ENCODE results near the gene NT5DC3.

Gene NT5DC3

GRCh38 chr12:103833095-103833775 lies 7.8 kb downstream of the NT5DC3 start:
- DNase-seq (ENCODE audit: low spot score), result no peak

DNA sequence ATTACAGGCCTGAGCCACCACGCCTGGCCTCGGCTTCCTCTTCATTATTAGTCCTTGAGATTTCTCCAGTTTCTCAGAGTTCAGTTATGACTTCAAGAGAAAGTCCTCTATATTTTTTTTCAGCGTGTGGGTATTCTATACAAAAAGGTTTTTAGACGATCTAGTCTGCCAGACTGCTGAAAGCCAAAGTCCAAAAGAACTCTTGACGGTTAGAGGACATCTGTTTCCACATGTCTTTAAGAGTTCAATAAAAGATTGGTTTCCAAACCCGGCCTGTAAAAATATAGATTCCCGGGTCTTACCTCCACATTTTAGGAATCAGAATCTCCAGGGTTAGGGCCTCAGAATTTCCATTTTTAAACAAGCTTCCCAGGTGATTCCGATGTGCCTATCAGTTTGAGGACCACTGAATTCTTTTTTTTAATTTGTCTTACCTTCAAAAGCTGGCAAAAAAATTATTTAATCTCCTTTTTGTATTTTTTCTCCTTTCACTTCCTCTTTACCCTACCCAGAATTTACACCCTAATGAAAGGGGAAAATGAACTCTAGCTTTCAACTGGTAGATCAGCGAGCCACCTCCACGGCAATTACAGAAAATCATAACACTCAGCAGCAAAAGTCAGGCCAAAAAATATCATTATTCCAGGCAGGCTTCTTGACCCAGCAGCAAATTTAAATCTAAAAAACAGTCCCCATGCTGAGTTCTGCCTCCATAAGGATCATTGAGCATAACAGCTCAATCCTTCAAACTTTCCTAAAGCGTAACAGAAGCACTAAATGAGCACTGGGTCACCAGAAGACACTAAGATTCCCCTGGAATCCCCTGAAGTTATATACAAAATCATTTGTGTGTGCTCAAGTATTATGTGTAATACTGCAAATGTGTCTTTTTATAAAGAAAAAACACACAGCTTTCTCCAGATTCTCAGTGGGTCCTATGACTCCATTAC lies 8.7 kb downstream of the NT5DC3 start:
- no peak for DNase-seq (ENCODE audit: low spot score)

GRCh38 chr12:103830730-103831320 lies 10.2 kb downstream of the NT5DC3 start:
- no peak for DNase-seq (ENCODE audit: low spot score)

GRCh38 chr12:103830025-103830725 lies 10.9 kb downstream of the NT5DC3 start:
- no peak for DNase-seq (ENCODE audit: low spot score)

- no peak for DNase-seq (ENCODE audit: low spot score)
Observed at GRCh38 chr12:103829092-103829491, 11.9 kb downstream of the NT5DC3 start.

DNA sequence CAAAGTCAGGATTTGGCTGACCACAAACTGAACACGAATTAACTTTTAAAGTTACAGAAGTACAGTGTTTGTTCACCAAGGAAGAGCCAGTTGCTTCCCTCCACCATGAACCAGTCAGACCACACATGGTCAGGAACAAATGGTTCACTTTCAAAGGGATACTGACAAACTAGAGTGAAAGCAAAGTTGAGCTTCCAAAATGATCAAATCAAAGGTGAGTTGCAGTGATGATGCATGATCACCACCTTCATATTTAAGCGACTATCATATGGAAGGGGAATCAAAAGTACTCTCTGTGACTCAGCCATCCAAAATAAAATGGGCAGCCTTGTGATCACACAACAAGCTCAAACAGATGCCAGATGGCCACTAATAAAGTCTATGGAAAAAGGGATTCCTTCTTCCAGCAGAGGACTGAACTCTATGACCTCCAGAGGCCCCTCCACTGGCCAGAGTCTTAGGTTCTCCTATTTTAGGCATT lies 13.1 kb downstream of the NT5DC3 start:
- no peak for DNase-seq (ENCODE audit: low spot score)

GRCh38 chr12:103824845-103825244 lies 16.2 kb downstream of the NT5DC3 start:
- DNase-seq (ENCODE audit: low spot score), result no peak

DNA sequence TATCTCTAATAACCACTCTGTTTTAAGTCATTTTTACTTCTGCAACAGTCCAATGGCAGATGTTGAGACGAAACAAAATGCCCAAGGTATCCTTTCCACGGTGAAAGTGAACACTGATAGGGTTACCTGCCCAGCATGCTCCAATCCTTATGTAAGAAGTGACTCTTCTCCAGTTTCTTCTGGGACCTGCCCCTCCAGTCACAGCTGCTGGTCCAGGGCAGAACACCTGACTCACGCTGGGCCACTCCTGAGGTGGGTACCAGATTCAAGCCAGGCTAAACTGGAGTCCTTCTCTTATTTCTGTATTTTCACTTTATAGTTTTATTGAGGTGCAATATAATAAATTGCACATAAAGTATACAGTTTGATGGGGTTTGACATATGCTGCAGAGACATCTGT lies 16.7 kb downstream of the NT5DC3 start:
- no peak for DNase-seq (ENCODE audit: low spot score)

DNA sequence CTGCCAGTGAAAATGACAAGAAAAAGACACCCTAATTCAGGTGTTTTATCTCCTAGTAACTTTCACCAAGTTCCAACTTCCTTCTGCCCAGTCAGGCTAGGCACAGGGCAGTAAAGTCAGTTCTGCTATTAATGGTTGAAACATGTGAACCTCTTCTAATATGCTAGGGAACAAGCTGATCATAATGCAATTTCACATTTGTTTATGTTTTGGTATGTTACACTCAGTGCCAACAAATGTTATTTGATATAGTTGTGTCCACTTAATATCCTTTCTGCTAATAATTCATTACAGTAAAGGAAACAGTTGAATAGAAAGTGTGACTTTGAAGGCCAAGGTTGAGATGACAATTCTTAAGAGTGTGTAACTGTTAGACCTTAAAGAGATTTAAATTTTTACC lies 17.2 kb downstream of the NT5DC3 start:
- no peak for DNase-seq (ENCODE audit: low spot score)

- no peak for DNase-seq (ENCODE audit: low spot score)
Observed at GRCh38 chr12:103821773-103822172, 19.3 kb downstream of the NT5DC3 start.

GRCh38 chr12:103820881-103821489 lies 20.0 kb downstream of the NT5DC3 start:
- DNase-seq (ENCODE audit: low spot score), result no peak

DNA sequence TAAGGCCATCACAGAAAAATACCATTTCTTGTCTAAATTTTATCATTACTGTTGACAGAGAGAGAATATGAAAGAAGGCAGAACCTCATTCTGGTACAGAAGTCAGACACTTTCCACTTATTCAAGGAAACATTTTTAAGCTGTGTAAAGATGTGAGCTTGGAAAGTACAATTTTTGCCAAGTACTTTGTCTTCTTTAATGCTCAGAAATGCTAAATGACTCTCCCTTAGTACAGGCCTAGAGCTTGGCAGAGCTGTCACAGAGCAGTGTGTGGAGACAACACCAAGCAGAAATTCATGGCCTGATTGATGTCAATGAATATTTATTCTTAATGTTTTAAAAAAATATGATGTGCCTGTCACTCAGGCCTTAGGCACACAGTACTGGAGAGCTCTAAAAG lies 20.7 kb downstream of the NT5DC3 start:
- DNase-seq (ENCODE audit: low spot score), result no peak

- DNase-seq (ENCODE audit: low spot score), result no peak
Observed at GRCh38 chr12:103819892-103820291, 21.1 kb downstream of the NT5DC3 start.

DNA sequence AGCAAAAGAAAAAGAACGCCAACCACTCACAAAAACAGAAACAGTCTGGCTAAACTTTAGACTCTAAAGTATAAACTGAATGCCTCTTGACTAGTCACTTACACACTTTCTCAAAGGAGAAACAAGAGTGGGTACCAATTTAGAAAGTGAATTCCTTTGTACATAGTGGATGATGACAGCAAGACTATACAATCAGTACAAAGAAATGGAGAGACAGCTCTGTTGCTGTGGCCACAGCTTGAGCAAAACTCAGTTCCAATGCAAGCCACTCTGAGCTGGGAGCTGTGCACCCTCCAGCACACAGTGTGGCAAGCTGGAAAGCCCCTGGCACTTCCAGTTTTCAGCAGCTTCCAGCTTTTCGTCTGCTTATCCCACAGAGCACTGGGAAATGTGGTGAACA lies 21.7 kb downstream of the NT5DC3 start:
- no peak for DNase-seq (ENCODE audit: low spot score)

DNA sequence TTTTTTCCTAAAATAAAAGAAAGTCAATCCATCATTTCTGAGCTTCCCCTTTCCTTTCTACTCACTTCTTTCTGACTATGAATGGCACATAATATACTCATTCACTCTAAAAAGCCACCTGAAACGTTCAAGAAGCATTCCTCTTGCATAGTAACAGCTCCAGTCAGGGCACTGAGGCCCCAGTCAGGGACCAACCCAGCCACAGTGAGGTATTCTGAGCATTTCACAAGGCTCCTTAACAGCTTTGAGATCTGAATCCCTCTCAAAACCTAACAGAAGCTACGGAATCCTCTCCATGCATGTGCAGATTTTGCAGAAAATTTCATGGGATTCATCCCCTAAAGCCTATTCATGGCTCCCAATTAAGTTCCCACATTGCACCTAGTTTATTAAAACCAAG lies 23.2 kb downstream of the NT5DC3 start:
- no peak for DNase-seq (ENCODE audit: low spot score)

DNA sequence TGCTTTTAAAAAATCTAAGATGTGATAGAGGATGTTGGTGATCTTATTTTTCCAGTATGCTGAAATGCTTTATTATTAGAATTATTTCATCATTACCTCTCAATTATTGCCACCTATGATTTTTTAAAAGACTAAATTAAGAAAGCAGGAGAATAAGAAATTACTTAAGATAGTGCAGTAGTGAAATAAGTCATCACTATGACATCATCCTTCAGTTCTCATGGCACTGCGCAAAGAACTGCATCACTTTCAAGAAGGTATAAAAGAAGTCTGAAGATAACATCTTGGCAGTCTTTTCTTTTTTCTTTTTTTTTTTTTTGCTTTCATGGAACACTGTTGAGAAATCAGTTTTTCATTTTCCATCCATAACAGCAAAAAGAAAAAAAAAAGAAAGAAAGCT lies 24.4 kb downstream of the NT5DC3 start:
- DNase-seq (ENCODE audit: low spot score), result no peak

DNA sequence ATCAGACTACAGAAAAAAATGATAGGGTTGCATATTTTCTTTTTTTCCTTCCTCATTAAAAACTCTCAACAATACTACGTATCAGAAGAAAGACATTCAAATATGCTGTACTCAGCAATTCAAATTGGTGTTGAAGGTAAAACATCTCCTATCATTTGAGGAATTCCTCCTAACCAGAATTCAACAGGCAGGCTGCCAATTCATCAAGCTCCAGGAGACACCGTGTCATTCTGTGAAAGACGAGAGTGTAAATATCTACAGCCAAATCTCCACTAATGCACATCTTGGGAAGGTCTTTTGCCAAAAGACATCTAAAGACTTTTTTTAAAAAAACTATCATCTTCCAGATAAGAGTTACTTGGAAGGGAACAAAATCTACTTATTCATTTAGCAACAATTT lies 26.6 kb downstream of the NT5DC3 start:
- DNase-seq (ENCODE audit: low spot score), result no peak

DNA sequence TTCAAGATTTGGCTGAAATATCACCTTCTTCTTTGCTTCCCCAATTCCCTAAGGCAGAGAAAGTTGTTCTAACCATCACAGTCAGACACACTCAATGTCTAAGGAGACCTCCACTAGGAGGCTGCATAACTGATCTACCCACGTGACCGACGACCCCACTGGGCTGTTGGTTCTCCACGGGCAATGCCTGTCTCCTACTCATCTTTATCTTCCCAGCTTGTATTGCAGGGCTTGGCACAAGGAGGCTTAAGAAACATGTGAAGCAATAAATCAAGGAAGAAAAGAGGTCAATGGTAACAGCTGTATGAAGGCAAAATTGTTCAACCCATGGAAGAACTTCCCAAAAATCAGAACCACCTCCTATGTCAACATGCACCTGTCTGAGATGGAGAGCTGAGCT lies 27.1 kb downstream of the NT5DC3 start:
- no peak for DNase-seq (ENCODE audit: low spot score)

DNA sequence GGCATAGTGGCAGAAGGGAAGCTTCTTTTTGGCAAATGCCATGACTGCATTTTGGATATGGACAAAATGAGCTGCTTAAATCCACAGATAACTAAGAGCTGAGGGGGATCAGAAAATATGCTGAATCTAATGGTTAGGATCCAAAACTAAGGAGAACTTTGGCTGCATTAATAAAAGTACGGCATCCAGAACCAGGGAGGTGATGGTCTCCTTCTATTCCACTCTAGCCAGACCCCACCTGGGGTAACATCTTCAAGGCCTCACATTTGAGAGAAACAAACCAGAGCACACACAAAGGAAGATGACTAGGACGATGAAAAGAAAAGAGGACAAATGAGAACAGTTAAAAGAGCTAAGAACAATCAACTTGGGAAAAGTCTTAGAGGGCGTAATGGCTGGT lies 27.6 kb downstream of the NT5DC3 start:
- DNase-seq (ENCODE audit: low spot score), result no peak

GRCh38 chr12:103812789-103813188 lies 28.2 kb downstream of the NT5DC3 start:
- no peak for DNase-seq (ENCODE audit: low spot score)

GRCh38 chr12:103811791-103812190 lies 29.2 kb downstream of the NT5DC3 start:
- no peak for DNase-seq (ENCODE audit: low spot score)

DNA sequence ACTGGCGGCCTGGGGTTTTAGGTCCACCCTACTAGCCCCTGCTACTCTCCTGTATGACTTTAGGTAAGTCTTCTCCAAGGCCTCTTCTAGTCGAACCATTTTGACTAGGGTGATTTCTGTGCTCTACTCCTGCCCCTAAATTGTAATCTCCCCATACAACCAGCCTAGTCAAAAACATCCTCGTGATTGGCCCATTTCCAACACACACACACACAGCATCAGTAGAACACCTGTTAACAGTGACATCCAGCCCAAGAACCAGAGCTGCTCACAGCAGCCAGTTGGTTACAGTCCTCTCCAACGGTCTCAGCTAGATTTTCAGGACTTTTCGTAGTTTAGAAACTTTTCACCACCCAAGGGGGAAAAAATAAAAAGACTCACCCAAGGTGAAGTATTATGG lies 30.9 kb downstream of the NT5DC3 start:
- DNase-seq (ENCODE audit: low spot score), result no peak
